Cardiac muscle cell (in vitro differentiated cells and primary cell): Measurements from ENCODE around the gene GRIN1. TPM values are rescaled to one million over a fixed set of nuclear protein-coding genes. Genes with fewer than 3 reads are reported as not detected.

ENCODE experiments used
- DNase-seq, 2 donors: peaks; one replicate each; pipeline versions ENCODE4 v3.0.0 to v3.0.0-alpha.2; 2010 to 2017; ENCODE audit warnings: low read depth in 1 of 2, low spot score in 1 of 2
- H3K27ac ChIP-seq: fragments of 200-600 bp; sonication (generic); 2 replicates; pipeline ENCODE4 v1.5.1; 2016
- H3K27me3 ChIP-seq: fragments of 200-600 bp; sonication (generic); 2 replicates; pipeline ENCODE4 v1.6.0; 2016; ENCODE audit warnings: control low read depth
- H3K36me3 ChIP-seq: fragments of 200-600 bp; sonication (generic); 2 replicates; pipeline ENCODE4 v1.5.1; 2016; ENCODE audit warnings: control low read depth
- H3K4me1 ChIP-seq: fragments of 200-600 bp; sonication (generic); 2 replicates; pipeline ENCODE4 v1.8.1; 2017; ENCODE audit warnings: low read depth, mild to moderate bottlenecking, mixed run types
- H3K4me3 ChIP-seq: fragments of 200-600 bp; sonication (generic); 2 replicates; pipeline ENCODE4 v1.5.1; 2016; ENCODE audit warnings: mild to moderate bottlenecking
- H3K9me3 ChIP-seq: fragments of 200-600 bp; sonication (generic); 2 replicates; pipeline ENCODE4 v1.5.1; 2017; ENCODE audit warnings: low read depth, mild to moderate bottlenecking, control low read depth
- polyA plus RNA-seq: library from polyadenylated mRNA; unstranded; fragments of >200 nt; fragmentation: Nextera tagmentation; extraction: Ambion mirVana; gene quantifications from 2 replicates; pipeline ENCODE4 v1.2.1, GENCODE V29; 2016
- total RNA-seq: library from RNA; depleted of rRNA; stranded (reverse); fragments of >200 nt; gene quantifications from 2 replicates; pipeline ENCODE4 v1.2.3, GENCODE V29; 2016
- TF ChIP-seq, protein P1 (sequence below): IDR thresholded peaks from 2 replicates; pipeline ENCODE4 v1.5.1; 2012; ENCODE audit warnings: low read depth, mild to moderate bottlenecking, low read length

GRIN1 gene
- total and polyA plus RNA-seq, 2 experiments from 2014 or later, result 0.03 to 0.22 TPM

DNA sequence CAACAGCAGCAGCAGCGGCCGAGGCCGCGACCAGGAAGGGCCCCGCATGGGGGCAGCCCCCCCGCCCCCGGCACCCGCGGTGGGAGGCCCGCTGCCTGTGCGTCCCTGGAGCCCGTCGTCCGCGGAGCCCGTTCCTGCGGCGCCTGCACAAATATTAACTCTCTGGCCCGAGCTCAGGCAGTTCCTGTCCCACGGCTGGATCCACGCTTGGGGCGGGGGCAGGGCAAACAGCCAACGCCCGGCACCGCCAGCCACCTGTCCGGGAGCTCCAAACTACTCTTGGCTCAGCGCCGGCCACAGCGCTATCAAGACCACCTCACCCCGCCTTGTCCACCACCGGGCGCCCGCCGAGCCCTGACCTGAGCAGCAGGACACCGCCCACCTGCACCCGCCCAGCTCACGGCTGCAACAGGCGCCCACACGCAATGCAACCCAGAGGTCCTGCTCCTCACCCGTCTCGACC, 31.0 kb downstream of the GRIN1 start, which contains the start of gene LRRC26:
Gene LRRC26, minus strand, starts transcription at position 156 of the 463 bp plus-strand sequence. Its CDS starts 108 bp downstream, at position 48.
- Histone ChIP-seq H3K36me3 (no peaks in the 10 kb centered on the region), H3K4me3 (peak within 1 kb of the TSS; percentile 28), H3K9me3 (no peaks in the 10 kb centered on the region), H3K27me3 (peaks cover 99% of the 10 kb centered on the region), H3K27ac (no peak within 1 kb of the TSS), H3K4me1 (peaks cover 3% of the 10 kb centered on the region)
- TF ChIP-seq, protein P1, sequence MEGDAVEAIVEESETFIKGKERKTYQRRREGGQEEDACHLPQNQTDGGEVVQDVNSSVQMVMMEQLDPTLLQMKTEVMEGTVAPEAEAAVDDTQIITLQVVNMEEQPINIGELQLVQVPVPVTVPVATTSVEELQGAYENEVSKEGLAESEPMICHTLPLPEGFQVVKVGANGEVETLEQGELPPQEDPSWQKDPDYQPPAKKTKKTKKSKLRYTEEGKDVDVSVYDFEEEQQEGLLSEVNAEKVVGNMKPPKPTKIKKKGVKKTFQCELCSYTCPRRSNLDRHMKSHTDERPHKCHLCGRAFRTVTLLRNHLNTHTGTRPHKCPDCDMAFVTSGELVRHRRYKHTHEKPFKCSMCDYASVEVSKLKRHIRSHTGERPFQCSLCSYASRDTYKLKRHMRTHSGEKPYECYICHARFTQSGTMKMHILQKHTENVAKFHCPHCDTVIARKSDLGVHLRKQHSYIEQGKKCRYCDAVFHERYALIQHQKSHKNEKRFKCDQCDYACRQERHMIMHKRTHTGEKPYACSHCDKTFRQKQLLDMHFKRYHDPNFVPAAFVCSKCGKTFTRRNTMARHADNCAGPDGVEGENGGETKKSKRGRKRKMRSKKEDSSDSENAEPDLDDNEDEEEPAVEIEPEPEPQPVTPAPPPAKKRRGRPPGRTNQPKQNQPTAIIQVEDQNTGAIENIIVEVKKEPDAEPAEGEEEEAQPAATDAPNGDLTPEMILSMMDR, result no peak
- DNase-seq, result no peak

DNA sequence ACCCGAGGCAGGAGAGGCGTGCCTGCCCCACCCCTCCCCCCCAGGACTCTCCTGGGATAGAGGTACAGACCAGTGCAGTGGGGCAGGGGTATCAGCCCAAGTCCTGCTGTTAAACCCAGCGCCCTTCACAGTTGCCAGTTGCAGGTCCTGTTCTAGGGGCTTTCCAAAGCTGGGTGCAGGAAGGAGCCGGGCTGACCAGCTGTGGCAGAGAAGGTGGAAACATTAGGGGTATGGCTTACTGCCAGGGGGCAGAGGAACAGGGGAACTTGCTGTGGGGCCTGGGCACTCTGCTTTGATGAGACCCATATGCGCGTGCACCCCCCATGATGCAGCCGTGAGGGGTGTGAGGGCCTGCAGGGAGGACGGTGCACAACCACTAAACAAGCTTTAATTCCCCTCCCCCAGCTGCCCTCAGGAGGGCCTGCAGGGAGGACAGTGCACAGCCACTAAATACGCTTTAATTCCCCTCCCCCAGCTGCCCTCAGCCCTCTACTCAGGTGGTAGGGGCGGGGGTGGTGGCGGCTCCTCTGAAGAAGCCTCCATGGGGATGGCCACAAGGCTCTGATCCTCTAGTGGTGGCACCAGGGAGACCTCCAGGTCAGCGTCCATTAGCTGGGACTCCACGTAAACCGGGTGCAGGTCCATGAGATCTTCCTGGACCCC, 31.7 kb downstream of the GRIN1 start:
- Histone ChIP-seq H3K9me3 (no peaks in the 10 kb centered on the region), H3K27me3 (peaks cover 99% of the 10 kb centered on the region)

DNA sequence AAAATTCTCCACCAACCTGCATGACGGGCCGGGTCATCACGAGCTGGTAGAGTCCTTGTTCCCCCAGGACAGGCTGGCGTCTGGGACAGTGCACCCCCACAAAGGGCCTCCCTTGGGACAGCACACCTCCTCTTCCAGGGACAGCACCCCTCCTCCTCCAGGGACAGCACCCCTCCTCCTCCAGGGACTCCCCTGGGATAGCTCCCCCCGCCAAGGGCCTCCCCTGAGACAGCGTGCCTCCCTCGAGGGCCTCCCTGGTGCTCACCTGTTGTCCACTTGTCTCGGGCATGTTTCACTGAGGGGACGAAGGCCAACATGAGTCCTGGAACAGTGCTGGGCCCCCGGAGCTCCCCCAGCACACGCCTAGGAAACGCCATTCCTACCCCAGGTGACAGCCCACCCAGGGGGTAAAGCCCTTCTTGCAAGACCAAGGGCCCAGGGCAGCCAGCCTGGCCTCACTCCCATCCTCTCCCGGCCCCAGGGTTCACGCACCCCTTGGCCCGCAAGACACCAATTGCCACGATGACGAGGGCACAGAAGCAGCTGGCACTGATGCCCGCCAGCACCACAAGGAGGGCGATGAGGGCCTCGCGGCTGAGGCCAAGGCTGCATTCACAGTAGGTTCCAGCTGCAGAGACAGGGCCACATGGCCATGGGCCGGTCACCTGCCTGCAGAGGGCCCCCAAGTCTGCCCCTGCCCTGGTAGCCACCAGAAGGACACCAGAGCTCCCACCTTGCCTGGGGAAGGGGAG, 32.4 kb downstream of the GRIN1 start:
- TF ChIP-seq, protein P1, result no peak
- H3K27ac ChIP-seq, result no peak overlapping the region
- no peak for DNase-seq
- H3K36me3 ChIP-seq, result no peaks in the 10 kb centered on the region
- no peaks in the 10 kb centered on the region for H3K9me3 ChIP-seq
- peaks cover 98% of the 10 kb centered on the region for H3K27me3 ChIP-seq
- H3K4me1 ChIP-seq, result peaks cover 3% of the 10 kb centered on the region
- H3K4me3 ChIP-seq, result no peak overlapping the region

More for the DNA sequence above, 31.7 kb downstream of the GRIN1 start:
- Histone ChIP-seq H3K4me3 (no peak overlapping the region), H3K36me3 (no peaks in the 10 kb centered on the region), H3K4me1 (peaks cover 3% of the 10 kb centered on the region), H3K27ac (no peak overlapping the region)
- TF ChIP-seq, protein P1, result no peak
- DNase-seq, result no peak

DNA sequence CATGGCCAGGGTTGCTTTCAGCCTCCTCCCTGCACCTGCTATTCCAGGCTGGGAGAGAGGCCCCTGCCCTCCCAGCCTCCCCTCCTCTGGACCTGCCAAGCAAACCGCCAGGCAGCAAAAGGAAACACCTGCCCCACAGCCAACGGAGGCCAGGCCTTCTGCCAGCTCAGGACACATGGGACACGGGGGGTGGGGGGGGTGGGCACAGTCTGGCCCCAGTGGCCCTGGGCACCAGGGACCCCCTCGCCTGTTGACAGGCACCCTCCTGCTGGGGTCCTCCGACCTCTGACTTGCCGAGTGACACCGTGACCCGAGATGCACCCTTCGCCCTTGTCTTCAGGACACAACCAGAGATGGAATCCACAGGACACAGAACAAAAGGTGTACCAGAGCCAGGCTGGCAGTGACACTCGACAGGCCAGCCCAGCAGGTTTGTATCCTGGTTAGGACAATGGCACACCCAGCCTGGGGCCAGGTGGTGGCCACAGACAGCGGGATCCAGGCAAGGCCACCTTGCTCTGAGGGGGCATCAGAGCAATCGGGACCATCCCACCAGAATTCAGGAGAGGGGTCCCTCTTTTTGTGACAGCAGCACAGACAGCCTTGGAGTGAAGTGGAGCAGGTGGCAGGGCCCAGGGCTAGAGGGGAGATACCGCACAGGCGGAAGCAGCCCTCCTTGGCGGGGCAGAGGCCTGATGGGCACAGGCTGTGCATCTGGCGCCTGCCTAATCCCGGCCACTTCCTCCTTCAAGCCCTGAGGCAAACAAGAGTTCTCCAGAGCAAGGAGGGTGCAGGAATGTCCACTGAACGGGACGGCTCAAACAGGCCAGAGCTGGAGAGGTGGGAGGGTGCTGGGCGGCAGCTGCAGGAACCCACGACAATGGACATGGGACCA, 34.2 kb downstream of the GRIN1 start:
- no peak overlapping the region for H3K4me3 ChIP-seq
- peaks cover 3% of the 10 kb centered on the region for H3K4me1 ChIP-seq
- TF ChIP-seq, protein P1, result no peak
- H3K9me3 ChIP-seq, result no peaks in the 10 kb centered on the region
- no peak for DNase-seq
- H3K27ac ChIP-seq, result no peak overlapping the region
- H3K27me3 ChIP-seq, result peaks cover 80% of the 10 kb centered on the region
- H3K36me3 ChIP-seq, result no peaks in the 10 kb centered on the region
